Uterus (tissue), 2 donors: ENCODE results near the gene KRTAP10-2.

Experiments
- CTCF ChIP-seq, 4 experiments: fragments of 200-600 bp in 2 of 4; fragments of 450-650 bp in 2 of 4; sonication (generic) in 2 of 4; IDR thresholded peaks; one replicate each; pipeline ENCODE4 v1.5.1; 2016 to 2019; ENCODE audit warnings: antibody characterized with exemption in 4 of 4, mild to moderate bottlenecking in 2 of 4, moderate library complexity in 1 of 4
- POLR2A ChIP-seq, 2 donors: fragments of 450-650 bp; IDR thresholded peaks; one replicate each; pipeline ENCODE4 v1.6.1; 2016; ENCODE audit warnings: antibody characterized with exemption in 2 of 2, mild to moderate bottlenecking in 1 of 2, moderate library complexity in 1 of 2

- TF ChIP-seq POLR2A (IDR thresholded peaks at IDR 0.05) (no peak), CTCF (IDR thresholded peaks at IDR 0.05) (no peak)
These were observed 36.5 kb downstream of the KRTAP10-2 start for GRCh38 chr21:44514746-44515358.
